IPS-NIHi7 (cell line): Measurements from ENCODE around the gene GPHN.
"Not testable (repeated sequence)": the region's sequence is repeated elsewhere in the genome, so short reads cannot be mapped to it uniquely, and the experiment has no call there.

ENCODE experiments used
- DNase-seq: peaks from one replicate; pipeline ENCODE4 v3.0.0; 2012; ENCODE audit warnings: mixed read lengths; ENCODE audit errors: extremely low spot score

Gene GPHN

DNA sequence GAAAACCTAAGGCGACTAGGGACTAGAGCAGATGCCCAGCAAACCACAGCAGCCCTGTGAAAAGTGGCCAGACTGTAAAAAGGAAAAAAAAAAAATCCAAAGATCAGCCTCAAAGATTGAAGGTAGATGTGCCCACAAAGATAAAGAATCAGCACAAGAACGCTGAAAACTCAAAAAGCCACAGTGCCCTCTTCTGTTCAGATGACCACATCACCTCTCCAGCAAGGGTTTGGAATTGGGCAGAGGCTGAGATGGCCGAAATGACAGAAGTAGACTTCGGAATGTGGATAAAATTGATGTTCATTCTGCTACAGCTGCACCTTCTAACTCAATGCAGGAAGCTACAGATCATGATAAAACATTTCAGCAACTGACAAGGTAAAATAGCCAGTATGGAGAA lies 154.4 kb downstream of the GPHN start:
- DNase-seq = peak; percentile 16

GRCh38 chr14:66677780-66678179 lies 169.8 kb downstream of the GPHN start:
- no peak for DNase-seq

- no peak for DNase-seq
Measured at GRCh38 chr14:66680216-66680615, 172.3 kb downstream of the GPHN start.

DNA sequence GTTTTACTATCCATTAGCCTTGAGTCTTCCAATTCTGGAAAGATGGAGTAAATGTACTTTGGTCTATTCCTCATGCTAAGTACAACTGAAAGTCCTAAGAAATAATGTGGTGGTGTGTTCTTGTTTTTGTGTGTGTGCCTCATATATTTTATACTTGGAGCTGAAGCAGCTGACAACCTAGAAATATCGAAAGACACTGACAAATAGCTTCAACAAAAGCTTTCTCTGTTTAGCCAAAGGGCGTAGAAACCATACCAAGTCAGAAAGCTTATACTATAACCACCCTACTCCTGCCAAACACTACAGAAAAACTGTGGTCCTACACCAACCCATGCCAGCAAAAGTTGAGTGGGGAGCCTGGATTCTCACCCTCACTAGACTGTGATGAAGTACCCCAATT lies 188.4 kb downstream of the GPHN start:
- DNase-seq = no peak

DNA sequence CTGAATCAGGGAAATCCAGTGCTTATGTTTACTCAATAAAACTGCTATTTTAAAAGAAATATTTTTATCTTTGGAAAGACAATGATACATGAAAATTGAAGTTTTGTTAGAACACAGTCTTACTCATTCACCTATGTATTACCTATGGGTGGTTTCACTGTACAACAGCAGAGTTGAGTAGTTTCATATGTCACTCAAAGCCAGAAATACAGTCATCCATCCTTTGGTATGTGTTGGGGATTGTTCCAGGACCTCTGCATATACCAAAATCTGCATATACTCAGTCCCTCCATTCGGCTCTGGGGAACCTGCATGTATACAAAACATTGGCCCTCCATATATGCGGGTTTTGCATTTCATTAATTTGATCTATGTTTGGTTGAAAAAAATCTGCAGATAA lies 190.6 kb downstream of the GPHN start:
- DNase-seq = no peak

GRCh38 chr14:66701813-66702212 lies 193.9 kb downstream of the GPHN start:
- DNase-seq = no peak

GRCh38 chr14:66708267-66708666 lies 200.3 kb downstream of the GPHN start:
- DNase-seq = no peak

- no peak for DNase-seq
Measured at GRCh38 chr14:66709291-66709690, 201.3 kb downstream of the GPHN start.

GRCh38 chr14:66714291-66714690 lies 206.3 kb downstream of the GPHN start:
- DNase-seq = not testable (repeated sequence)

DNA sequence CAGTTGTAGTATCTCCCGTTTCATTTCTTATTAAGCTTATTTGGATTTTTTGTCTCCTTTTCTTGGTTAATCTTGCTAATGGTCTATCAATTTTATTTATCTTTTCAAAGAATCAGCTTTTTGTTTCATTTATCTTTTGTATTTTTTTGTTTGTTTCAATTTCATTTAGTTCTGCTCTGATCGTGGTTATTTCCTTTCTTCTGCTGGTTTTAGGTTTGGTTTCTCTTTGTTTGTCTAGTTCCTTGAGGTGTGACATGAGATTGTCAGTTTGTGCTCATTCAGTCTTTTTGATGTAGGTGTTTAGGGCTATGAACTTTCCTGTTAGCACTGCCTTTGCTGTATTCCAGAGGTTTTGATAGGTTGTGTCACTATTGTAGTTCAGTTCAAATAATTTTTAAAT lies 207.4 kb downstream of the GPHN start:
- not testable (repeated sequence) for DNase-seq

DNA sequence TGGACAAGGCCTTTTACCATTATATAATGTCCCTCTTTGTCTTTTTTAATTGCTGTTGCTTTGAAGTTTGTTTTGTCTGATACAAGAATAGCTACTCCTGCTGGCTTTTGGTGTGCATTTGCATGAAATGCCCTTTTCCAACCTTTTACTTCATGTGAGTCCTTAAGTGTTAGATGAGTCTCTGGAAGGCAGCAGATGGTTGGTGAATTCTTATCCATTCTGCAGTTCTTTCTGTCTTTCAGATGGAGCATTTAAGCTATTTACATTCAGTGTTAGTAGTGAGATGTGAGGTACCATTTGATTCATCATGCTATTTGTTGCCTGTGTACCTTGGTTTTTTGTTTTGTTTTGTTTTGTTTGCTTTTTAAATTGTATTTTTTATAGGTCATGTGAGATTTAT lies 208.3 kb downstream of the GPHN start:
- DNase-seq = no peak

- DNase-seq = no peak
Measured at GRCh38 chr14:66717561-66718140, 209.7 kb downstream of the GPHN start.

DNA sequence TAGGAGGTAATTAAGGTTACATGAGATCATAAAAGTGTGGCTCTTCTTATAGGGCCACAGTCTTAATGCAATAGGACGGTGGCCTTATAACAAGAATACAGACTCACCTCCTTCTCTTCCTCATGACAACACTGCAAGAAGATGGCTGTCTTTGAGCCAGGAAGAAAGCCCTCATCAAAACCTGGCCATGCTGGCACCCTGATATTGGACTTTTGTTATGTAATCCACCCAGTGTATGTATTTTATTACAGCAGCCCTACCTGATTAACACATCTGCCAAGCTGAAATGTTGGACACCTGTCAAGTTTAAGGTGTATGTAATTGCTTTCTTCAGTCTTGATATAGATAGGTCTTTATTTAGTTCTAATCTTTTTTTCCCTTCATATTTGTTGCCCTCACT lies 217.0 kb downstream of the GPHN start:
- DNase-seq = no peak

DNA sequence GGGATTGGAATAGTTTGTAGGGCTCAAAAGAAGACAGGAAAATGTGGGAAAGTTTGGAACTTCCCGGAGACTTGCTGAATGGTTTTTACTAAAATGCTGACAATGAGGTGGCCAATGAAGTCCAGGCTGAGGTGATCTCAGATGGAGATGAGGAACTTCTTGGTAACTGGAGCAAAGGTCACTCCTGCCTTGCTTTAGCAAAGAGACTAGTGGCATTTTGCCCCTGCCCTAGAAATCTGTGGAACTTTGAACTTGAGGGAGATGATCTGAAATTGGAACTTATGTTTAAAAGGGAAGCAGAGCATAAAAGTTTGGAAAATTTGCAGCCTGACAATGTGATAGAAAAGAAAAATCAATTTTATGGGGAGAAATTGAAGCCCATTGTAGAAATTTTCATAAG lies 223.4 kb downstream of the GPHN start:
- DNase-seq = not testable (repeated sequence)

DNA sequence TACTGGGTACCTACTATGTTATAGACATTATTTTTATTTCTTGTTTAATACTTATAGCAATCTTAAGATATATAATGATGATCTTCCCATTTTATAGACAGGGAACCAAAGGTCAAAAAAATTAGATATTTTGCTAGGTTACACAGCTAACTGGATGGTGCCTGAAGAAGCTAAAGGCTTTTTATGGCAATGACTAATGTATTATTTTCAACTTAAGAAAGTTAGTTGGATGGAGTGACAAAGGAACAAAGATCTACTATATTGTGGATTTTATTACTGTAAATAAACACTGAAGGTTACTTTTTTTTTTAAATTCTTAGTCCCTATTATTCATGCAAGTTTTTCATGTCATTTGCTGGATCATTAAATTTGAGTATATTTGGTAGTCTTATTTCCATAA lies 227.9 kb downstream of the GPHN start:
- DNase-seq = no peak

GRCh38 chr14:66739826-66740225 lies 231.9 kb downstream of the GPHN start:
- DNase-seq = no peak

GRCh38 chr14:66745078-66745477 lies 237.1 kb downstream of the GPHN start:
- no peak for DNase-seq

DNA sequence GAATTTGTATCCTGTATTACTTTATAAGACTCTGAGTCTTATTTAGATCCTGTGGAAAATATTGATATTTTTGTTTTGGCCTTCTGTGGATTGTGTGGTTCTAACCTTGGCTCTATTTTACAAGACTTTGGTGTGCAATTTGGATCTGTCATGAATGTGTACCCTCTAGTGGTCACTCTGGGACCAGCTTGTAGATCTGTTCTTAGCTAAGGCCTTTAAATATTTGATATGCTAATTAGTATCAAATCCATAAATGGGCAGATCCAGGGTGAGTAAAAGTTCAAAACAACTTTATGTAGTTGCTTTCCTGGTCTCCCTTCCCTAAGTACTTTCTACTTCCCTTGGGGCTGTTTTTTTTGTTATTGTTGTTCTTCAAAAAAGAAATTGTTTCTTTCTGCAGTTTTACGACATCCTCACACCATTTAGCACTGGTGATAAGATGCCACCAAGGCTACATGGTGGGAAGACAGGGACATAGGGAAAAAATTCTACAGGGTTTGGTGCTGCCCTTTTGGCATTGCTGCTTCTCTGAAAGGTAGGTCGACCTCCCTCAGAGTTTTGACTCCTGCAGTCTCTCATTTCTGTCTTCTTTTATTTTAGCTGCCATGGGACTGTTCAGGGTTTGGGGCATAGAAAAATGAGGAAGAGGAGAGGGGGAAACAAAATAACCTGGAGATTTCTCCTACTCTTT lies 238.5 kb downstream of the GPHN start:
- DNase-seq = peak; percentile 13

- DNase-seq = no peak
Measured at GRCh38 chr14:66752109-66752508, 244.2 kb downstream of the GPHN start.

- DNase-seq = peak; percentile 31
Measured at GRCh38 chr14:66758031-66758613, 250.2 kb downstream of the GPHN start.

GRCh38 chr14:66772146-66772545 lies 264.2 kb downstream of the GPHN start:
- DNase-seq = no peak

- peak; percentile 16 for DNase-seq
Measured at GRCh38 chr14:66782853-66783252, 274.9 kb downstream of the GPHN start.

DNA sequence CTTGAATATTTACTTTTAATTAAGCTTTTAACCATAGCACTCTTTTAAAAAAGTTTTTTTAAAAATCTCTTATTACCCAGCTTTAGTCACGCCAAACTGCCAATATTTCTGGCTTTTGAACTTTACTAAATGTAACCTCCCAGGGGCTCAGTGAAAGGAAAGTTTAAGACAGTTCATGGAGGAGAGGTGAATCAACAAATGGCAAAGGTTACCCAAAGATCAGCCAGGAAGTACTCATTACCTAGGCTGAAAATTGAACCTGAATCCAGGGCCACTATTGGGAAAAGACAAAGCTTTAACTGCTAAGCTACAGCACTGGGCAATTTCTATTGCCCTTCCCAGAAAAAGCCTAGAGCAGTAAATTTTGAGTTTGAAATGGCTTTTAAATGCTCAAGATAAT lies 282.2 kb downstream of the GPHN start:
- DNase-seq = no peak
